ENCODE results near the gene GNLY.
"Not testable (repeated sequence)": the region's sequence is repeated elsewhere in the genome, so short reads cannot be mapped to it uniquely, and the experiment has no call there.

Gene GNLY

GRCh38 chr2:85668009-85668856 lies 25.9 kb upstream of the GNLY start, which contains the start of gene SFTPB:
SFTPB (minus strand) TSS chr2:85668199; CDS start chr2:85668183, 16 bp downstream.
- no peak for DNase-seq (ENCODE audit: low read depth in 1 of 2, low spot score in 1 of 2)
- no peak for TF ChIP-seq JUND (IDR thresholded peaks at IDR 0.05; ENCODE audit: low read depth)
- in situ Hi-C loops (cut with HindIII; ENCODE audit: low pct_unique_long_range_greater_than_20kb, low sequenced_read_pairs) = no loop called here

GRCh38 chr2:85668857-85669142 lies 25.4 kb upstream of the GNLY start:
- TF ChIP-seq JUND (IDR thresholded peaks at IDR 0.05; ENCODE audit: low read depth) = no peak
- in situ Hi-C loops (cut with HindIII; ENCODE audit: low pct_unique_long_range_greater_than_20kb, low sequenced_read_pairs) = no loop called here
- DNase-seq (ENCODE audit: low read depth in 1 of 2, low spot score in 1 of 2) = no peak

- DNase-seq (ENCODE audit: low read depth in 1 of 2, low spot score in 1 of 2) = no peak
- in situ Hi-C loops (cut with HindIII; ENCODE audit: low pct_unique_long_range_greater_than_20kb, low sequenced_read_pairs) = no loop called here
- no peak for TF ChIP-seq JUND (IDR thresholded peaks at IDR 0.05; ENCODE audit: low read depth)
Measured at GRCh38 chr2:85669549-85669948, 24.6 kb upstream of the GNLY start.

DNA sequence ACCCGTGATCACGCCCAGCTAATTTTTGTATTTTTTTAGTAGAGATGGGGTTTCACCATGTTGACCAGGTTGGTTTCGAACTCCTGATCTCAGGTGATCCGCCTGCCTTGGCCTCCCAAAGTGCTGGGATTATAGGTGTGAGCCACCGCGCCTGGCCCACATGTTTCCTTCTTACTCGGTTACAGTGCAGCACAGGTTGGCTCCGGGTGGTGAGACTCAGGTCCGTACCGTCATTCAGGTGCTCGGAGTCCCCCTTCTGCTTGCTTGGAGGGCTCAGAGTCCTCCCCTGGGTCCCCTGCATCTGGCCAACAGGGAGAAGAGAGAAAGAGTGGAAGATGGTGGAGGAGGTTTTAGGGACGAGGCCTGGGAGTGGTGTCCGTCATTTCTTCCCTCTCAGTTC lies 23.7 kb upstream of the GNLY start:
- DNase-seq (ENCODE audit: low read depth in 1 of 2, low spot score in 1 of 2); in situ Hi-C loops (cut with HindIII; ENCODE audit: low pct_unique_long_range_greater_than_20kb, low sequenced_read_pairs): not testable (repeated sequence)

- no peak for DNase-seq (ENCODE audit: low read depth in 1 of 2, low spot score in 1 of 2)
- in situ Hi-C loops (cut with HindIII; ENCODE audit: low pct_unique_long_range_greater_than_20kb, low sequenced_read_pairs) = no loop called here
- TF ChIP-seq JUND (IDR thresholded peaks at IDR 0.05; ENCODE audit: low read depth) = no peak
Measured at GRCh38 chr2:85672456-85672855, 21.7 kb upstream of the GNLY start.

GRCh38 chr2:85673716-85674375 lies 20.3 kb upstream of the GNLY start:
- no peak for TF ChIP-seq JUND (IDR thresholded peaks at IDR 0.05; ENCODE audit: low read depth)
- in situ Hi-C loops (cut with HindIII; ENCODE audit: low pct_unique_long_range_greater_than_20kb, low sequenced_read_pairs) = no loop called here
- DNase-seq (ENCODE audit: low read depth in 1 of 2, low spot score in 1 of 2) = no peak

- no peak for DNase-seq (ENCODE audit: low read depth in 1 of 2, low spot score in 1 of 2)
- in situ Hi-C loops (cut with HindIII; ENCODE audit: low pct_unique_long_range_greater_than_20kb, low sequenced_read_pairs) = no loop called here
- no peak for TF ChIP-seq JUND (IDR thresholded peaks at IDR 0.05; ENCODE audit: low read depth)
Measured at GRCh38 chr2:85674417-85674816, 19.7 kb upstream of the GNLY start.

DNA sequence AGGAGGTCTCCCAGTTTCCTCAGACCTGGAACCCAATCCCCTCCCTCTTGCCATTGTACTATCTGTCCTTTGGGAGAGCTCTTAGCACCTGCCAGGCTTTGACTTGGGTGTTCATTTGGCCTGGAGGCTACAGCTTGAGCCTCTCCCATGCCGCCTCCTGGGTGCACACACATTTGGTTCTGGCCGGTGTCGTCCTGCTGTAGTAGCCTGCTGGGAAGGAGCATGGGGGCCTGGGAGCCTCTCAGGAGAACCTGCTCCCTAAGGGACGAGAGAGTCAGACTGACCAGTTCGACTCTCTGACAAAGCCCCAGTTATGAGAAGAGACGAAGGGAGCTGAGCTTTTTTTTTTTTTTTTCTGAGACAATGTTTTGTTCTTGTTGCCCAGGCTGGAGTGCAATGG lies 18.7 kb upstream of the GNLY start:
- in situ Hi-C loops (cut with HindIII; ENCODE audit: low pct_unique_long_range_greater_than_20kb, low sequenced_read_pairs) = no loop called here
- DNase-seq (ENCODE audit: low read depth in 1 of 2, low spot score in 1 of 2) = no peak
- TF ChIP-seq JUND (IDR thresholded peaks at IDR 0.05; ENCODE audit: low read depth) = no peak

DNA sequence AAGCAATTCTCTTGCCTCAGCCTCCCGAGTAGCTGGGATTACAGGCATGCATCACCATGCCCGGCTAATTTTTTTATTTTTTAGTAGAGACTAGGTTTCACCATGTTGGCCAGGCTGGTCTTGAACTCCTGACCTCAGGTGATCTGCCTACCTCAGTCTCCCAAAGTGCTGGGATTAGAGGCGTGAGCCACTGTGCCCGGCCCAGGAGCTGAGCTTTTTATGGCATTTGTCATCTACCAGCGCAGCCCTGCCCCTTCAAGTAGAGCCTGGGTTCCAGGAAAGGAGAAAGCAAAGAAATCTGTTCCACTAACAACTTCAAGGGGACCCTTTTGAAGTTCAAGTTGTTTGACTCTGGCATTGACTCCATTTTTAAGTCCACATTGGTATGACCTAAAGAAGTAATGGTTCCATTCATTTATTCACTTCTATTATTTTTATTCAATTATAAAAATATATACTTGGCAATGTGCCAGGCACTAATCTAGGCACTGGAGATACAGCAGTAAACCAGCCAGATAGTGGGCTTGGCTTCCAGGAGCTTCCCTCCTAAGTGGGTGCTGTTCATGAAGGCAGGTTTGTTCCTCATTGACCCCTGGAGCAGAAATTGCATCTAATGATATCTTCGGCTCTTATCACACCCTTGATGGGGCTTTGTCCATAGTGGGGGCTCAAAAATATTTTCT lies 18.2 kb upstream of the GNLY start:
- TF ChIP-seq JUND (IDR thresholded peaks at IDR 0.05; ENCODE audit: low read depth) = no peak
- in situ Hi-C loops (cut with HindIII; ENCODE audit: low pct_unique_long_range_greater_than_20kb, low sequenced_read_pairs) = no loop called here
- DNase-seq (ENCODE audit: low read depth in 1 of 2, low spot score in 1 of 2) = no peak

- in situ Hi-C loops (cut with HindIII; ENCODE audit: low pct_unique_long_range_greater_than_20kb, low sequenced_read_pairs) = no loop called here
- no peak for TF ChIP-seq JUND (IDR thresholded peaks at IDR 0.05; ENCODE audit: low read depth)
- no peak for DNase-seq (ENCODE audit: low read depth in 1 of 2, low spot score in 1 of 2)
Measured at GRCh38 chr2:85678377-85678776, 15.8 kb upstream of the GNLY start.

GRCh38 chr2:85678794-85679672 lies 15.1 kb upstream of the GNLY start:
- TF ChIP-seq JUND (IDR thresholded peaks at IDR 0.05; ENCODE audit: low read depth) = no peak
- peak; percentile 74 to 78 for DNase-seq (ENCODE audit: low read depth in 1 of 2, low spot score in 1 of 2)
- in situ Hi-C loops (cut with HindIII; ENCODE audit: low pct_unique_long_range_greater_than_20kb, low sequenced_read_pairs) = no loop called here

DNA sequence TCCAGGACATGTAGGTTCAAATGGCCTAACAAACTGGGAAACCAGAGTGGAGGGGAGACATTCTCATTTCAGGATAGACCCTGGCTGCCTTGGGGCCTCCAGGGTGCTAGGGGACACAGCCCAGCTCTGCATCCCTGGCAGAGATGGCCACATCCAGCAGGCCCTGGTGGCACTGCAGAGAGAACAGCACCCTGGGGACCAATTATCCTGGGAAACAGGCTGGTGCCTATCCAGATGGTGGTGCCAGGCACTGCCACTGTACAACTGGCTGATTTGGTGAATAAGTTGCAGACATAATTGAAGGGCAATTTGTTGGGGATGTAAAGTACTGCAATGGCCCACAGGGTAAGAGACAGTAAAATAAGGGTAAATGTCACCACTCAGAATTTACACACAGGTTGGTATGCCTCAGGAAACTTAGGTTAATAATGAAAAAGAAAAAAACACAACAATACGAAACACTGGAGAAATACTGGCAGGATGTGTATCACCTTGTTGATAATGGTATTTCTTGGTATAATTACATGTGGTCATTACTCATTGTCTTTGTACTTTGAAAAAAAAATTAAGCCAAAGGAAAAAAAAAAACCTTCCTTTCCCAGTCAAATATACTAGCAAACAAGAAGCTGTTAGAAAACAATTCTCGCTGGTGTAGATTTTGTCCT lies 13.3 kb upstream of the GNLY start:
- no peak for DNase-seq (ENCODE audit: low read depth in 1 of 2, low spot score in 1 of 2)
- in situ Hi-C loops (cut with HindIII; ENCODE audit: low pct_unique_long_range_greater_than_20kb, low sequenced_read_pairs) = no loop called here
- no peak for TF ChIP-seq JUND (IDR thresholded peaks at IDR 0.05; ENCODE audit: low read depth)
